LHCN-M2 (cell line): ENCODE results near the gene RAD51D. TPM values are rescaled to one million over a fixed set of nuclear protein-coding genes. Genes with fewer than 3 reads are reported as not detected.

Experiments used
- total RNA-seq: library from RNA; depleted of rRNA; stranded (reverse); fragments of >200 nt; gene quantifications from 2 replicates; pipeline ENCODE4 v1.2.3, GENCODE V29; 2014; rRNA removed

RAD51D gene
- total RNA-seq, 1 experiment from 2014 or later = 17.1 TPM

Other genes starting within 250 kb of the RAD51D start
- gene CCT6B, start 158.4 kb downstream of the RAD51D start, total RNA-seq = 1.8 and 2.0 TPM in 2 replicates
- gene ZNF830, start 158.3 kb downstream of the RAD51D start, total RNA-seq = 10.2 and 13.4 TPM in 2 replicates
- 19.2 and 24.4 TPM in 2 replicates for gene LIG3, start 139.3 kb downstream of the RAD51D start, total RNA-seq
- 14.5 and 16.6 TPM in 2 replicates for gene RFFL, start 56.2 kb downstream of the RAD51D start, total RNA-seq
- gene FNDC8, start 1.8 kb upstream of the RAD51D start, total RNA-seq = not detected in 2 replicates
- 22.3 and 27.1 TPM in 2 replicates for gene NLE1, start 22.4 kb upstream of the RAD51D start, total RNA-seq
- gene UNC45B, start 28.0 kb upstream of the RAD51D start, total RNA-seq = 0.17 TPM in 1 of 2 replicates, not detected in the other
- gene SLC35G3, start 74.5 kb upstream of the RAD51D start, total RNA-seq = not detected in 2 replicates
- 38.5 and 43.5 TPM in 2 replicates for gene SLFN5, start 123.2 kb upstream of the RAD51D start, total RNA-seq